Activated CD8-positive, alpha-beta T cell treated with anti-CD3 and anti-CD28 coated beads for 36 hours (primary cell): ENCODE results near the gene SUPT4H1. TPM values are rescaled to one million over a fixed set of nuclear protein-coding genes. Genes with fewer than 3 reads are reported as not detected.

ENCODE experiments used
- ATAC-seq: fragments of 200-7000 bp; cut with Tn5 transposase; one replicate; pipeline ENCODE4 v1.10.0; 2021; ENCODE audit warnings: mild to moderate bottlenecking, moderate library complexity
- CTCF ChIA-PET: fragments of 350-600 bp; sonication (Branson Sonifier 250); formaldehyde crosslinking; loops from one replicate; lab custom pipeline; 2021; ENCODE audit warnings: antibody characterized with exemption; lab: Charles Lee
- POLR2A ChIA-PET: fragments of 350-600 bp; sonication (Branson Sonifier 250); formaldehyde crosslinking; loops from one replicate; lab custom pipeline; 2021; ENCODE audit warnings: antibody characterized with exemption; lab: Charles Lee
- DNase-seq: peaks from one replicate; pipeline ENCODE4 v3.0.0-alpha.2; 2020
- H3K27ac Mint-ChIP-seq: one replicate; pipeline ENCODE4 v1.8.0; 2021; ENCODE audit warnings: mild to moderate bottlenecking, mixed read lengths
- H3K27me3 Mint-ChIP-seq: one replicate; pipeline ENCODE4 v1.8.0; 2021; ENCODE audit warnings: mixed read lengths
- H3K36me3 Mint-ChIP-seq: one replicate; pipeline ENCODE4 v1.8.0; 2021; ENCODE audit warnings: low read depth, mixed read lengths
- H3K4me1 Mint-ChIP-seq: one replicate; pipeline ENCODE4 v1.8.0; 2021; ENCODE audit warnings: low read depth, mixed read lengths
- H3K4me3 Mint-ChIP-seq: one replicate; pipeline ENCODE4 v1.8.0; 2021; ENCODE audit warnings: mild to moderate bottlenecking, moderate library complexity, mixed read lengths
- H3K9me3 Mint-ChIP-seq: one replicate; pipeline ENCODE4 v1.8.0; 2021; ENCODE audit warnings: mixed read lengths
- CTCF ChIP-seq: fragments of 200-600 bp; IDR thresholded peaks from one replicate; pipeline ENCODE4 v1.8.0; 2022; ENCODE audit warnings: antibody characterized with exemption, mild to moderate bottlenecking
- intact Hi-C: fragments of 100-400 bp; cut with micrococcal nuclease; formaldehyde crosslinking; loops from one replicate; pipeline ENCODE4 v1.10.0; 2022
- total RNA-seq, 2 experiments: library from RNA; stranded (reverse); gene quantifications; one replicate each; pipeline ENCODE4 v1.2.3, GENCODE V29; 2021

Gene SUPT4H1
- total RNA-seq, 2 experiments from 2014 or later = 104 to 110 TPM

GRCh38 chr17:58321571-58322525, 30.2 kb downstream of the SUPT4H1 start:
- H3K27ac Mint-ChIP-seq = no peak overlapping the region
- H3K4me1 Mint-ChIP-seq = peaks cover 32% of the 10 kb centered on the region
- H3K36me3 Mint-ChIP-seq = peaks cover 4% of the 10 kb centered on the region
- DNase-seq (no peak), ATAC-seq (no peak)
- intact Hi-C loops = no loop called here
- no peak for TF ChIP-seq CTCF
- H3K27me3 Mint-ChIP-seq = no peaks in the 10 kb centered on the region
- CTCF ChIA-PET = interaction anchor here (1.2 to 8.0 kb wide), 5 partner anchors 7 to 95 kb away, joined by 3 to 161 read pairs (median 5); partner anchors contain the start of gene RNF43
- H3K9me3 Mint-ChIP-seq = no peaks in the 10 kb centered on the region
- POLR2A ChIA-PET = interaction anchor here (0.6 to 26.8 kb wide), 6 partner anchors 17 to 310 kb away, joined by 3 to 1558 read pairs (median 4); partner anchors contain the start of genes RNF43 and SUPT4H1
- H3K4me3 Mint-ChIP-seq = no peak overlapping the region

- Mint-ChIP-seq H3K4me1 (peaks cover 22% of the 10 kb centered on the region), H3K4me3 (no peak overlapping the region), H3K36me3 (peaks cover 4% of the 10 kb centered on the region), H3K27ac (no peak overlapping the region), H3K9me3 (no peaks in the 10 kb centered on the region), H3K27me3 (no peaks in the 10 kb centered on the region)
- ChIA-PET CTCF (interaction anchor here (0.7 to 8.0 kb wide), 4 partner anchors 16 to 97 kb away, joined by 3 to 161 read pairs (median 4); partner anchors contain the start of gene RNF43), POLR2A (interaction anchor here (1.0 to 26.8 kb wide), 3 partner anchors 10 to 127 kb away, joined by 3 to 1558 read pairs (median 4); no protein-coding TSS in a partner anchor)
- intact Hi-C loops = no loop called here
- DNase-seq (no peak), ATAC-seq (no peak)
- no peak for TF ChIP-seq CTCF
These were observed 31.3 kb downstream of the SUPT4H1 start for GRCh38 chr17:58320570-58321323.

GRCh38 chr17:58320163-58320558, 31.8 kb downstream of the SUPT4H1 start:
- DNase-seq = no peak
- H3K27ac Mint-ChIP-seq = no peak overlapping the region

More at GRCh38 chr17:58320163-58320558, 31.8 kb downstream of the SUPT4H1 start:
- POLR2A ChIA-PET = interaction anchor here (1.0 to 26.8 kb wide), 4 partner anchors 7 to 127 kb away, joined by 3 to 1558 read pairs (median 54); partner anchors contain the start of gene TSPOAP1
- H3K4me1 Mint-ChIP-seq = peaks cover 18% of the 10 kb centered on the region
- no peak for TF ChIP-seq CTCF
- no peak for ATAC-seq
- no peak overlapping the region for H3K4me3 Mint-ChIP-seq
- no peaks in the 10 kb centered on the region for H3K27me3 Mint-ChIP-seq
- CTCF ChIA-PET = interaction anchor here (1.5 to 8.0 kb wide), 2 partner anchors 15 to 25 kb away, joined by 4 to 161 read pairs; no protein-coding TSS in a partner anchor
- H3K36me3 Mint-ChIP-seq = peaks cover 4% of the 10 kb centered on the region
- no peaks in the 10 kb centered on the region for H3K9me3 Mint-ChIP-seq
- intact Hi-C loops = no loop called here
